CD4-positive, alpha-beta T cell (primary cell): ENCODE measurements around the gene TBC1D22B. TPM values are rescaled to one million over a fixed set of nuclear protein-coding genes. Genes with fewer than 3 reads are reported as not detected.

Experiments used
- ATAC-seq: fragments of 200-7000 bp; cut with Tn5 transposase; one replicate; pipeline ENCODE4 v1.10.0; 2022; ENCODE audit warnings: mild to moderate bottlenecking; ENCODE audit not compliant: poor library complexity
- CTCF ChIA-PET: fragments of 350-600 bp; sonication (Branson Sonifier 250); formaldehyde crosslinking; loops from one replicate; lab custom pipeline; 2021; ENCODE audit warnings: antibody characterized with exemption, inconsistent platforms; lab: Charles Lee
- POLR2A ChIA-PET: fragments of 350-600 bp; sonication (Branson Sonifier 250); formaldehyde crosslinking; loops from one replicate; lab custom pipeline; 2021; ENCODE audit warnings: antibody characterized with exemption, inconsistent platforms; lab: Charles Lee
- DNase-seq, 14 experiments: peaks; one replicate each; pipeline ENCODE4 v3.0.0-alpha.2; 2013 to 2020; ENCODE audit warnings: mixed read lengths in 2 of 14
- H3K27ac ChIP-seq, 2 donors: one replicate each; pipeline versions ENCODE4 v1.5.1 to v1.7.0; 2013; ENCODE audit warnings: low read length in 2 of 2, low read depth in 1 of 2, mild to moderate bottlenecking in 1 of 2
- H3K27me3 ChIP-seq, 2 experiments: 1 replicate in 1 of 2; 2 replicates in 1 of 2; pipeline versions ENCODE4 v1.6.1 to v1.7.0; 2013; ENCODE audit warnings: low read length in 2 of 2, control low read depth in 1 of 2, mild to moderate bottlenecking in 1 of 2, moderate library complexity in 1 of 2; ENCODE audit not compliant: insufficient read depth in 2 of 2, control insufficient read depth in 1 of 2
- H3K36me3 ChIP-seq: one replicate; pipeline ENCODE4 v1.6.1; 2013; ENCODE audit warnings: low read length, control low read depth; ENCODE audit not compliant: insufficient read depth
- H3K4me1 ChIP-seq: one replicate; pipeline ENCODE4 v1.6.1; 2013; ENCODE audit warnings: low read length, control low read depth; ENCODE audit not compliant: insufficient read depth
- H3K4me3 ChIP-seq: one replicate; pipeline ENCODE4 v1.5.1; 2013; ENCODE audit warnings: mild to moderate bottlenecking, low read length, moderate library complexity
- H3K9me3 ChIP-seq, 2 experiments: 1 replicate in 1 of 2; 2 replicates in 1 of 2; pipeline versions ENCODE4 v1.6.1 to v1.7.0; 2013; ENCODE audit warnings: low read length in 2 of 2, mild to moderate bottlenecking in 2 of 2, control low read depth in 1 of 2, moderate library complexity in 1 of 2; ENCODE audit not compliant: control insufficient read depth in 1 of 2, insufficient read depth in 1 of 2
- H3K27ac Mint-ChIP-seq: one replicate; pipeline ENCODE4 v1.8.0; 2020; ENCODE audit warnings: mixed read lengths
- H3K27me3 Mint-ChIP-seq: one replicate; pipeline ENCODE4 v1.8.0; 2021; ENCODE audit warnings: mixed read lengths
- H3K36me3 Mint-ChIP-seq: one replicate; pipeline ENCODE4 v1.8.0; 2021; ENCODE audit warnings: low read depth, mixed read lengths
- H3K4me1 Mint-ChIP-seq: one replicate; pipeline ENCODE4 v1.8.0; 2021; ENCODE audit warnings: low read depth, mixed read lengths
- H3K4me3 Mint-ChIP-seq: one replicate; pipeline ENCODE4 v1.8.0; 2020; ENCODE audit warnings: mild to moderate bottlenecking, mixed read lengths
- H3K9me3 Mint-ChIP-seq: one replicate; pipeline ENCODE4 v1.8.0; 2020; ENCODE audit warnings: mixed read lengths
- CTCF ChIP-seq: fragments of 200-600 bp; IDR thresholded peaks from one replicate; pipeline ENCODE4 v1.8.0; 2022; ENCODE audit warnings: antibody characterized with exemption, mild to moderate bottlenecking
- intact Hi-C, 2 experiments: fragments of 100-400 bp; cut with DNase I in 1 of 2; cut with micrococcal nuclease in 1 of 2; formaldehyde crosslinking; loops; one replicate each; pipeline versions ENCODE4 v1.15.1 to v1.9.0; 2023 to 2025; cut with DNase I, micrococcal nuclease
- total RNA-seq, 174 experiments: library from RNA in 2 of 174; stranded (reverse) in 2 of 174; gene quantifications; one replicate each; pipeline ENCODE4 v1.2.3 and lab custom pipeline; 2021 to 2026

The TBC1D22B gene
- total RNA-seq, 2 experiments from 2014 or later, result 5.9 to 6.6 TPM

GRCh38 chr6:37243131-37243815 lies 14.3 kb upstream of the TBC1D22B start:
- TF ChIP-seq CTCF, result no peak
- CTCF ChIA-PET, result no interaction called here
- ATAC-seq (no peak), DNase-seq (no peak)
- Mint-ChIP-seq H3K4me3 (no peak overlapping the region), H3K27me3 (no peaks in the 10 kb centered on the region), H3K27ac (no peak overlapping the region), H3K9me3 (no peaks in the 10 kb centered on the region), H3K4me1 (peaks cover 12% of the 10 kb centered on the region), H3K36me3 (no peaks in the 10 kb centered on the region)
- POLR2A ChIA-PET, result no interaction called here
- intact Hi-C loops, result no loop called here
- no peak overlapping the region for H3K4me3 ChIP-seq
- H3K36me3 ChIP-seq, result no peaks in the 10 kb centered on the region
- H3K4me1 ChIP-seq, result peaks cover 10% of the 10 kb centered on the region
- no peaks in the 10 kb centered on the region for H3K9me3 ChIP-seq
- no peaks in the 10 kb centered on the region for H3K27me3 ChIP-seq
- H3K27ac ChIP-seq, result no peak overlapping the region

GRCh38 chr6:37243816-37244370 lies 13.7 kb upstream of the TBC1D22B start:
- DNase-seq (no peak), ATAC-seq (no peak)
- POLR2A ChIA-PET, result no interaction called here
- Mint-ChIP-seq H3K9me3 (no peaks in the 10 kb centered on the region), H3K27me3 (no peaks in the 10 kb centered on the region), H3K36me3 (no peaks in the 10 kb centered on the region), H3K4me3 (no peak overlapping the region), H3K4me1 (peaks cover 12% of the 10 kb centered on the region), H3K27ac (no peak overlapping the region)
- Histone ChIP-seq H3K4me1 (peaks cover 10% of the 10 kb centered on the region), H3K27ac (no peak overlapping the region), H3K9me3 (no peaks in the 10 kb centered on the region), H3K36me3 (no peaks in the 10 kb centered on the region), H3K4me3 (no peak overlapping the region), H3K27me3 (no peaks in the 10 kb centered on the region)
- TF ChIP-seq CTCF, result no peak
- CTCF ChIA-PET, result no interaction called here
- intact Hi-C loops, result no loop called here

- Mint-ChIP-seq H3K27me3 (no peaks in the 10 kb centered on the region), H3K27ac (no peak overlapping the region), H3K36me3 (no peaks in the 10 kb centered on the region), H3K4me3 (no peak overlapping the region), H3K9me3 (no peaks in the 10 kb centered on the region), H3K4me1 (peaks cover 9% of the 10 kb centered on the region)
- H3K9me3 ChIP-seq, result no peaks in the 10 kb centered on the region
- ATAC-seq, result no peak
- H3K4me1 ChIP-seq, result peaks cover 9% of the 10 kb centered on the region
- CTCF ChIA-PET, result no interaction called here
- TF ChIP-seq CTCF, result no peak
- no peak for DNase-seq
- H3K36me3 ChIP-seq, result no peaks in the 10 kb centered on the region
- intact Hi-C loops, result no loop called here
- POLR2A ChIA-PET, result no interaction called here
- no peak overlapping the region for H3K27ac ChIP-seq
- H3K4me3 ChIP-seq, result no peak overlapping the region
- no peaks in the 10 kb centered on the region for H3K27me3 ChIP-seq
Measured at GRCh38 chr6:37244430-37245310, 12.9 kb upstream of the TBC1D22B start.
